A673 (cell line): ENCODE data around the gene OBI1. TPM values are rescaled to one million over a fixed set of nuclear protein-coding genes. Genes with fewer than 3 reads are reported as not detected.

ENCODE experiments used
- BruUV-seq: library from RNA; stranded (reverse); fragments of 400-500 nt; replicated peaks from 2 replicates; lab custom pipeline; 2021; lab: Mats Ljungman, UMichigan
- CTCF ChIA-PET: fragments of 300-600 bp; sonication (Branson Sonifier 250); formaldehyde crosslinking; loops from one replicate; lab custom pipeline; 2022; ENCODE audit warnings: antibody characterized with exemption; lab: Charles Lee
- POLR2A ChIA-PET: fragments of 300-600 bp; sonication (Branson Sonifier 250); formaldehyde crosslinking; loops from one replicate; lab custom pipeline; 2022; ENCODE audit warnings: antibody characterized with exemption; ENCODE audit not compliant: low non-redundant PET; lab: Charles Lee
- DNase-seq: peaks from one replicate; pipeline ENCODE4 v3.0.0-alpha.2; 2015; ENCODE audit warnings: low spot score
- H3K27ac ChIP-seq: fragments of 200-600 bp; sonication (generic); 2 replicates; pipeline ENCODE4 v1.5.1; 2016; ENCODE audit warnings: mixed run types, low read depth, mild to moderate bottlenecking, mixed read lengths, antibody characterized with exemption, low read length; ENCODE audit not compliant: poor library complexity, severe bottlenecking
- H3K27me3 ChIP-seq: fragments of 200-600 bp; sonication (generic); replicated peaks from 2 replicates; pipeline ENCODE4 v1.6.1; 2017; ENCODE audit warnings: mixed run types, low read depth, mild to moderate bottlenecking, mixed read lengths, antibody characterized with exemption, low read length; ENCODE audit not compliant: insufficient read depth, poor library complexity
- H3K36me3 ChIP-seq: fragments of 200-600 bp; sonication (generic); 2 replicates; pipeline ENCODE4 v1.6.1; 2016; ENCODE audit warnings: mixed run types, mild to moderate bottlenecking, mixed read lengths, antibody characterized with exemption, low read length; ENCODE audit not compliant: insufficient read depth, poor library complexity, severe bottlenecking
- H3K4me1 ChIP-seq: fragments of 200-600 bp; sonication (generic); 2 replicates; pipeline ENCODE4 v1.6.1; 2017; ENCODE audit warnings: mixed run types, mild to moderate bottlenecking, mixed read lengths, antibody characterized with exemption, low read length; ENCODE audit not compliant: insufficient read depth, poor library complexity, severe bottlenecking
- H3K4me3 ChIP-seq: fragments of 200-600 bp; sonication (generic); 2 replicates; pipeline ENCODE4 v1.5.1; 2016; ENCODE audit warnings: low read depth, mixed run types, mild to moderate bottlenecking, mixed read lengths, low read length; ENCODE audit not compliant: poor library complexity, severe bottlenecking
- H3K9me3 ChIP-seq: fragments of 200-600 bp; sonication (generic); 2 replicates; pipeline ENCODE4 v1.6.1; 2016; ENCODE audit warnings: mixed run types, low read depth, mild to moderate bottlenecking, mixed read lengths, antibody characterized with exemption, low read length; ENCODE audit not compliant: poor library complexity, severe bottlenecking
- EZH2 ChIP-seq: fragments of 200-600 bp; sonication (generic); IDR thresholded peaks from 2 replicates; pipeline ENCODE4 v1.6.1; 2017; ENCODE audit warnings: borderline replicate concordance, low read depth, mild to moderate bottlenecking, mixed read lengths, antibody characterized with exemption, low read length; ENCODE audit not compliant: poor library complexity, severe bottlenecking
- intact Hi-C: fragments of 100-400 bp; cut with micrococcal nuclease; formaldehyde crosslinking; loops from one replicate; pipeline ENCODE4 v1.10.0; 2022; ENCODE audit not compliant: unreplicated experiment
- total RNA-seq: library from RNA; stranded (reverse); gene quantifications from 2 replicates; pipeline ENCODE4 v1.2.3, GENCODE V29; 2021
- TF ChIP-seq, protein P1 (sequence below): fragments of 300-800, 200-600 bp; sonication (generic); conservative IDR thresholded peaks from 2 replicates; pipeline ENCODE4 v1.5.1; 2017; ENCODE audit warnings: low read depth, mild to moderate bottlenecking, antibody characterized with exemption, low read length, moderate library complexity, mixed read lengths

OBI1 gene
- total RNA-seq, 1 experiment from 2014 or later: 24.2 TPM

- ChIA-PET CTCF (no interaction called here), POLR2A (interaction anchor here (1.1 kb wide), 1 partner anchor 24 kb away, joined by 6 read pairs; no protein-coding TSS in a partner anchor)
- H3K27ac ChIP-seq: no peak overlapping the region
- H3K27me3 ChIP-seq: peaks cover 11% of the 10 kb centered on the region
- no peaks in the 10 kb centered on the region for H3K4me1 ChIP-seq
- TF ChIP-seq, protein P1, sequence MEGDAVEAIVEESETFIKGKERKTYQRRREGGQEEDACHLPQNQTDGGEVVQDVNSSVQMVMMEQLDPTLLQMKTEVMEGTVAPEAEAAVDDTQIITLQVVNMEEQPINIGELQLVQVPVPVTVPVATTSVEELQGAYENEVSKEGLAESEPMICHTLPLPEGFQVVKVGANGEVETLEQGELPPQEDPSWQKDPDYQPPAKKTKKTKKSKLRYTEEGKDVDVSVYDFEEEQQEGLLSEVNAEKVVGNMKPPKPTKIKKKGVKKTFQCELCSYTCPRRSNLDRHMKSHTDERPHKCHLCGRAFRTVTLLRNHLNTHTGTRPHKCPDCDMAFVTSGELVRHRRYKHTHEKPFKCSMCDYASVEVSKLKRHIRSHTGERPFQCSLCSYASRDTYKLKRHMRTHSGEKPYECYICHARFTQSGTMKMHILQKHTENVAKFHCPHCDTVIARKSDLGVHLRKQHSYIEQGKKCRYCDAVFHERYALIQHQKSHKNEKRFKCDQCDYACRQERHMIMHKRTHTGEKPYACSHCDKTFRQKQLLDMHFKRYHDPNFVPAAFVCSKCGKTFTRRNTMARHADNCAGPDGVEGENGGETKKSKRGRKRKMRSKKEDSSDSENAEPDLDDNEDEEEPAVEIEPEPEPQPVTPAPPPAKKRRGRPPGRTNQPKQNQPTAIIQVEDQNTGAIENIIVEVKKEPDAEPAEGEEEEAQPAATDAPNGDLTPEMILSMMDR: no peak
- TF ChIP-seq EZH2: no peak
- no peaks in the 10 kb centered on the region for H3K9me3 ChIP-seq
- DNase-seq: no peak
- no peaks in the 10 kb centered on the region for H3K36me3 ChIP-seq
- no peak overlapping the region for H3K4me3 ChIP-seq
- BruUV-seq: no TSS peak
- intact Hi-C loops: no loop called here
Observed at GRCh38 chr13:78675112-78675511, 16.2 kb upstream of the OBI1 start.

- Histone ChIP-seq H3K9me3 (no peaks in the 10 kb centered on the region), H3K27ac (no peak overlapping the region), H3K27me3 (peaks cover 10% of the 10 kb centered on the region), H3K4me3 (no peak overlapping the region), H3K4me1 (no peaks in the 10 kb centered on the region), H3K36me3 (no peaks in the 10 kb centered on the region)
- TF ChIP-seq, protein P1: no peak
- no peak for TF ChIP-seq EZH2
- no TSS peak for BruUV-seq
- DNase-seq: no peak
- CTCF ChIA-PET: no interaction called here
- POLR2A ChIA-PET: interaction anchor here (1.1 kb wide), 1 partner anchor 24 kb away, joined by 6 read pairs; no protein-coding TSS in a partner anchor
- intact Hi-C loops: no loop called here
Observed at GRCh38 chr13:78674638-78675037, 15.7 kb upstream of the OBI1 start.

DNA sequence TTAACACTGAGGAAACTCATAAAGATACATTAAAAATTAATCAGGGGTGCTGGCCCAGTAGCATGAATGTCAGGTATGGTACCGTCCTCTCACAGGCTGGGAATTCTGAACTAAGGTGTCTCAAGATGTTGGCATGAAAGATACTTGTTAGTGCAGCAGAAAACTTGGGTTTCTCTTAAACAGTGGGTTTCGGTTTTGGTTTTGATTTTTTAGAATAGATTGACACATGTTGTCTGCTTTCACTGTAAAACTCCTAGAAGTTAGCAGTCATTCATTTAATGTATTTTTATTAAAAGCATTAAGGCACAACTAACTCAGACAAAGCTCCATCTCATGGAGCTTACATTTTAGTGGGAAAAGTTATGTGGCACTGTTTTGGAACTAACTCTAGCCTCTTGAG, 3.5 kb upstream of the OBI1 start:
- Histone ChIP-seq H3K4me3 (no peak overlapping the region), H3K9me3 (no peaks in the 10 kb centered on the region), H3K27ac (no peak overlapping the region), H3K27me3 (no peaks in the 10 kb centered on the region), H3K4me1 (peaks cover 1% of the 10 kb centered on the region), H3K36me3 (no peaks in the 10 kb centered on the region)
- POLR2A ChIA-PET: no interaction called here
- intact Hi-C loops: no loop called here
- BruUV-seq: no TSS peak
- TF ChIP-seq EZH2: no peak
- TF ChIP-seq, protein P1: no peak
- CTCF ChIA-PET: no interaction called here
- DNase-seq: no peak
